GM18907 (cell line): ENCODE data around the gene IGFBP1.
"Not testable (repeated sequence)": the region's sequence is repeated elsewhere in the genome, so short reads cannot be mapped to it uniquely, and the experiment has no call there.

Experiments
- ATAC-seq: cut with Tn5 transposase; IDR thresholded peaks from one replicate; pipeline ENCODE4 v1.9.1; 2021; ENCODE audit warnings: mild to moderate bottlenecking, moderate library complexity; ENCODE audit not compliant: unreplicated experiment

IGFBP1 gene

GRCh38 chr7:45930967-45931366 lies 42.7 kb downstream of the IGFBP1 start:
- no peak for ATAC-seq

GRCh38 chr7:45937301-45937700 lies 49.0 kb downstream of the IGFBP1 start:
- no peak for ATAC-seq

- ATAC-seq: no peak
Measured at GRCh38 chr7:45937862-45938261, 49.6 kb downstream of the IGFBP1 start.

GRCh38 chr7:45938626-45939302 lies 50.5 kb downstream of the IGFBP1 start:
- ATAC-seq: no peak

- ATAC-seq: no peak
Measured at GRCh38 chr7:45939574-45939973, 51.3 kb downstream of the IGFBP1 start.

GRCh38 chr7:45940237-45940781 lies 52.0 kb downstream of the IGFBP1 start:
- ATAC-seq: not testable (repeated sequence)

GRCh38 chr7:45940939-45941338 lies 52.7 kb downstream of the IGFBP1 start:
- no peak for ATAC-seq
